ENCODE results near the gene RGS3.

GRCh38 chr9:113570749-113571711 lies 107.5 kb downstream of the RGS3 start:
- TF ChIP-seq CTCF (conservative IDR thresholded peaks at IDR 0.05 in 1 of 2, IDR thresholded peaks at IDR 0.05 in 1 of 2; ENCODE audit: extremely low read depth in 1 of 2, insufficient read depth in 1 of 2, low read depth in 1 of 2, low read length in 2 of 2) (no peak), EZH2 (IDR thresholded peaks at IDR 0.05; ENCODE audit: borderline replicate concordance, low read length) (no peak)
